ENCODE results near the gene GNAI1.

The GNAI1 gene

GRCh38 chr7:80165177-80165576 is 30.5 kb downstream of the GNAI1 start:
- no peak for DNase-seq

GRCh38 chr7:80170445-80170844 is 35.8 kb downstream of the GNAI1 start:
- DNase-seq = no peak

GRCh38 chr7:80172387-80172786 is 37.8 kb downstream of the GNAI1 start:
- DNase-seq = no peak

- DNase-seq = no peak
Measured at GRCh38 chr7:80175744-80176143, 41.1 kb downstream of the GNAI1 start.

- no peak for DNase-seq
Measured at GRCh38 chr7:80181411-80181810, 46.8 kb downstream of the GNAI1 start.

GRCh38 chr7:80182630-80183276 is 48.1 kb downstream of the GNAI1 start:
- no peak for DNase-seq

- no peak for DNase-seq
Measured at GRCh38 chr7:80183351-80183750, 48.7 kb downstream of the GNAI1 start.

GRCh38 chr7:80183900-80184685 is 49.5 kb downstream of the GNAI1 start:
- DNase-seq = no peak

GRCh38 chr7:80184693-80185092 is 50.1 kb downstream of the GNAI1 start:
- DNase-seq = no peak

GRCh38 chr7:80185571-80185970 is 50.9 kb downstream of the GNAI1 start:
- no peak for DNase-seq

GRCh38 chr7:80186721-80187120 is 52.1 kb downstream of the GNAI1 start:
- no peak for DNase-seq

GRCh38 chr7:80187279-80187678 is 52.6 kb downstream of the GNAI1 start:
- no peak for DNase-seq

GRCh38 chr7:80187727-80188126 is 53.1 kb downstream of the GNAI1 start:
- no peak for DNase-seq

- no peak for DNase-seq
Measured at GRCh38 chr7:80189638-80190037, 55.0 kb downstream of the GNAI1 start.

- no peak for DNase-seq
Measured at GRCh38 chr7:80197627-80198026, 63.0 kb downstream of the GNAI1 start.

GRCh38 chr7:80199051-80199450 is 64.4 kb downstream of the GNAI1 start:
- DNase-seq = no peak

- no peak for DNase-seq
Measured at GRCh38 chr7:80204454-80204853, 69.8 kb downstream of the GNAI1 start.

- DNase-seq = no peak
Measured at GRCh38 chr7:80204919-80205318, 70.3 kb downstream of the GNAI1 start.

GRCh38 chr7:80206763-80207162 is 72.1 kb downstream of the GNAI1 start:
- no peak for DNase-seq

GRCh38 chr7:80207501-80207900 is 72.9 kb downstream of the GNAI1 start:
- DNase-seq = no peak

- DNase-seq = no peak
Measured at GRCh38 chr7:80208700-80209099, 74.1 kb downstream of the GNAI1 start.

- no peak for DNase-seq
Measured at GRCh38 chr7:80210400-80210799, 75.8 kb downstream of the GNAI1 start.

GRCh38 chr7:80213814-80214213 is 79.2 kb downstream of the GNAI1 start:
- DNase-seq = no peak

- no peak for DNase-seq
Measured at GRCh38 chr7:80215734-80216133, 81.1 kb downstream of the GNAI1 start.
